Measurements from ENCODE around the gene HSF4.

HSF4 gene

GRCh38 chr16:67167588-67167987 lies 3.0 kb downstream of the HSF4 start:
- no peak for DNase-seq

GRCh38 chr16:67169011-67169451 lies 4.5 kb downstream of the HSF4 start:
- DNase-seq, result no peak

- DNase-seq, result no peak
These were observed 5.2 kb downstream of the HSF4 start for GRCh38 chr16:67169642-67170167.

GRCh38 chr16:67170168-67170948 lies 5.8 kb downstream of the HSF4 start, which contains the start of gene NOL3:
Gene NOL3 (plus strand): TSS chr16:67170538.
- no peak for DNase-seq

GRCh38 chr16:67170949-67171649 lies 6.6 kb downstream of the HSF4 start:
- no peak for DNase-seq

GRCh38 chr16:67173323-67173722 lies 8.8 kb downstream of the HSF4 start:
- no peak for DNase-seq

- peak; percentile 49 for DNase-seq
These were observed 9.5 kb downstream of the HSF4 start for GRCh38 chr16:67173808-67174705.

GRCh38 chr16:67174706-67175231 lies 10.2 kb downstream of the HSF4 start:
- DNase-seq, result no peak

- DNase-seq, result no peak
These were observed 12.1 kb downstream of the HSF4 start for GRCh38 chr16:67176662-67177061.

- DNase-seq, result no peak
These were observed 13.5 kb downstream of the HSF4 start for GRCh38 chr16:67177743-67178699.

- no peak for DNase-seq
These were observed 15.0 kb downstream of the HSF4 start for GRCh38 chr16:67179421-67180080.

- no peak for DNase-seq
These were observed 15.6 kb downstream of the HSF4 start for GRCh38 chr16:67180166-67180565.

GRCh38 chr16:67181346-67181745 lies 16.8 kb downstream of the HSF4 start:
- DNase-seq, result no peak

GRCh38 chr16:67182288-67182687 lies 17.7 kb downstream of the HSF4 start:
- no peak for DNase-seq

- DNase-seq, result no peak
These were observed 18.7 kb downstream of the HSF4 start for GRCh38 chr16:67183284-67183626.

- DNase-seq, result peak; percentile 86
These were observed 19.3 kb downstream of the HSF4 start, which contains the start of gene MATCAP1 for GRCh38 chr16:67183627-67184452. Gene MATCAP1 (minus strand): TSS chr16:67183963. CDS start chr16:67180610, 3,353 bp downstream.

- no peak for DNase-seq
These were observed 20.0 kb downstream of the HSF4 start for GRCh38 chr16:67184453-67184994.

- DNase-seq, result peak; percentile 66
These were observed 20.6 kb downstream of the HSF4 start for GRCh38 chr16:67184995-67185650.

- DNase-seq, result no peak
These were observed 21.1 kb downstream of the HSF4 start for GRCh38 chr16:67185651-67186134.
